K562 (cell line): ENCODE data around the gene ADARB2. TPM values are rescaled to one million over a fixed set of nuclear protein-coding genes. Genes with fewer than 3 reads are reported as not detected.
A peak's percentile ranks its signal among the peaks of the same experiment; 100 is the strongest.

Source experiments
- BRD4 ChIP-seq: fragments of 200-600 bp; sonication (generic); IDR thresholded peaks from 2 replicates; pipeline ENCODE4 v1.6.1; 2017; ENCODE audit warnings: inconsistent platforms
- E2F4 ChIP-seq: sonication (generic); formaldehyde crosslinking; IDR thresholded peaks from 2 replicates; pipeline ENCODE4 v1.8.0; 2022; ENCODE audit warnings: mild to moderate bottlenecking, low read depth, missing genetic modification reagents
- E2F6 ChIP-seq, 2 experiments: IDR thresholded peaks; 2 replicates each; pipeline ENCODE4 v1.6.1; 2011; ENCODE audit warnings: borderline replicate concordance in 1 of 2, control low read depth in 1 of 2, low read depth in 1 of 2, low read length in 1 of 2, mild to moderate bottlenecking in 1 of 2, mixed read lengths in 1 of 2, moderate library complexity in 1 of 2; ENCODE audit not compliant: insufficient read depth in 1 of 2, insufficient read length in 1 of 2, poor library complexity in 1 of 2, severe bottlenecking in 1 of 2; ENCODE audit errors: extremely low read depth in 1 of 2
- EP400 ChIP-seq: fragments of 450-650 bp; IDR thresholded peaks from 2 replicates; pipeline ENCODE4 v1.6.1; 2017; ENCODE audit warnings: antibody characterized with exemption, mild to moderate bottlenecking, moderate library complexity
- ETV5 ChIP-seq: sonication (generic); formaldehyde crosslinking; IDR thresholded peaks from 2 replicates; pipeline ENCODE4 v1.4.0; 2020; ENCODE audit warnings: low read depth, mild to moderate bottlenecking, missing genetic modification reagents
- KAT8 ChIP-seq: fragments of 450-650 bp; IDR thresholded peaks from 2 replicates; pipeline ENCODE4 v1.6.1; 2016; ENCODE audit warnings: low read depth, mild to moderate bottlenecking
- KHSRP ChIP-seq: fragments of 450-650 bp; IDR thresholded peaks from 2 replicates; pipeline ENCODE4 v1.6.1; 2017
- KLF16 ChIP-seq: IDR thresholded peaks from 2 replicates; pipeline ENCODE4 v1.6.1; 2016; ENCODE audit warnings: antibody characterized with exemption
- LCOR ChIP-seq: sonication (generic); formaldehyde crosslinking; IDR thresholded peaks from 2 replicates; pipeline ENCODE4 v1.8.0; 2022; ENCODE audit warnings: mild to moderate bottlenecking, missing genetic modification reagents
- MAZ ChIP-seq, 2 experiments: fragments of 450-650 bp in 1 of 2; sonication (generic) in 1 of 2; formaldehyde crosslinking; IDR thresholded peaks in 1 of 2; conservative IDR thresholded peaks in 1 of 2; 2 replicates each; pipeline versions ENCODE4 v1.4.0 to v1.5.0; 2020; ENCODE audit warnings: mild to moderate bottlenecking in 1 of 2, missing genetic modification reagents in 1 of 2
- NEUROD1 ChIP-seq: fragments of 150-350 bp; IDR thresholded peaks from 2 replicates; pipeline ENCODE4 v1.6.1; 2014; ENCODE audit warnings: borderline replicate concordance, low read length, low read depth; ENCODE audit not compliant: partially characterized antibody
- NR0B1 ChIP-seq: fragments of 450-650 bp; IDR thresholded peaks from one replicate; pipeline ENCODE4 v1.6.1; 2018; ENCODE audit warnings: mild to moderate bottlenecking, moderate library complexity; ENCODE audit not compliant: partially characterized antibody
- POU5F1 ChIP-seq: fragments of 150-350 bp; IDR thresholded peaks from 2 replicates; pipeline ENCODE4 v1.6.1; 2014; ENCODE audit warnings: borderline replicate concordance, low read length, low read depth, mild to moderate bottlenecking; ENCODE audit not compliant: partially characterized antibody
- SETDB1 ChIP-seq: IDR thresholded peaks from one replicate; pipeline ENCODE4 v1.6.1; 2012; ENCODE audit warnings: low read length, control low read depth, inconsistent platforms
- SIN3B ChIP-seq: fragments of 450-650 bp; IDR thresholded peaks from 2 replicates; pipeline ENCODE4 v1.6.1; 2017; ENCODE audit warnings: low read depth, mild to moderate bottlenecking, moderate library complexity
- SMAD2 ChIP-seq: fragments of 150-350 bp; IDR thresholded peaks from 2 replicates; pipeline ENCODE4 v1.6.1; 2014; ENCODE audit warnings: low read depth, mild to moderate bottlenecking, low read length
- TBP ChIP-seq: optimal IDR thresholded peaks from 2 replicates; pipeline ENCODE3; 2011; ENCODE audit warnings: low read depth, low read length, improper control_type of control experiment
- TCFL5 ChIP-seq: fragments of 250-450 bp; sonication (Bioruptor Pico); conservative IDR thresholded peaks from 2 replicates; pipeline ENCODE4 v1.6.1; 2021; ENCODE audit warnings: mild to moderate bottlenecking, moderate library complexity, matching md5 sums
- ZBTB49 ChIP-seq: sonication (generic); formaldehyde crosslinking; IDR thresholded peaks from 2 replicates; pipeline ENCODE4 v1.8.0; 2022; ENCODE audit warnings: missing genetic modification reagents, mild to moderate bottlenecking, borderline replicate concordance
- ZNF431 ChIP-seq: sonication (generic); formaldehyde crosslinking; IDR thresholded peaks from 2 replicates; pipeline ENCODE4 v1.8.0; 2022; ENCODE audit warnings: mild to moderate bottlenecking, missing genetic modification reagents
- ZNF589 ChIP-seq: fragments of 200-800 bp; sonication (Bioruptor generic); IDR thresholded peaks from 2 replicates; pipeline ENCODE4 v1.6.1; 2016; ENCODE audit warnings: low read depth, missing genetic modification characterization, missing compliant biosample characterization
- ZZZ3 ChIP-seq: fragments of 450-650 bp; IDR thresholded peaks from 2 replicates; pipeline ENCODE4 v1.6.1; 2016; ENCODE audit warnings: antibody characterized with exemption, mild to moderate bottlenecking, moderate library complexity
- polyA plus RNA-seq, 8 experiments: library from polyadenylated mRNA; depleted of rRNA in 4 of 8; stranded (reverse) in 5 of 8; unstranded in 3 of 8; fragments of >200 nt; fragmentation: Nextera tagmentation in 2 of 8; fragmentation: Illumina TruSeq in 1 of 8; extraction: Ambion mirVana in 2 of 8; extraction: Trizol in 1 of 8; gene quantifications; 2 replicates each; pipeline versions ENCODE4 v1.2.1 to v1.2.3, GENCODE V29; 2011 to 2014; ENCODE audit warnings: inconsistent platforms in 1 of 8, missing spikeins in 1 of 8
- total RNA-seq, 7 experiments: library from RNA; depleted of rRNA in 6 of 7; stranded (reverse); fragments of >200 nt in 6 of 7; fragmentation: Illumina TruSeq in 2 of 7; extraction: Trizol in 2 of 7; gene quantifications; 2 replicates each; pipeline versions ENCODE4 v1.2.1 to v1.2.3, GENCODE V29; 2011 to 2021; ENCODE audit warnings: low replicate concordance in 1 of 7

The ADARB2 gene
- total and polyA plus RNA-seq, 9 of the 15 experiments (the other 6 are each of a cell fraction or from before 2014, with no cell fraction given), result not detected

- no peak for TF ChIP-seq TCFL5
- no peak for TF ChIP-seq LCOR (CRISPR knock-in tag)
- no peak for TF ChIP-seq SETDB1
- no peak for TF ChIP-seq ZNF589 (CRISPR knock-in tag)
- no peak for TF ChIP-seq KAT8
- TF ChIP-seq ZNF431 (CRISPR knock-in tag), result no peak
- 0 out of 2 replicates have a peak, but pooled peaks have one; percentile 52 for TF ChIP-seq BRD4
- no peak for TF ChIP-seq POU5F1
- peak; percentile 63; the same call in 1 of the 2 replicates for TF ChIP-seq KHSRP
- TF ChIP-seq MAZ (CRISPR knock-in tag; conservative IDR thresholded peaks at IDR 0.05 in 1 of 2, IDR thresholded peaks at IDR 0.05 in 1 of 2), result no peak
- TF ChIP-seq EP400, result peak; percentile 90
- no peak for TF ChIP-seq SMAD2
- no peak for TF ChIP-seq ETV5 (CRISPR knock-in tag)
- peak; percentile 56; the same call in 1 of the 2 replicates for TF ChIP-seq SIN3B
- peak; percentile 53 for TF ChIP-seq NEUROD1
- no peak for TF ChIP-seq ZZZ3
- peak; percentile 39 for TF ChIP-seq TBP
- no peak for TF ChIP-seq NR0B1
- TF ChIP-seq ZBTB49 (CRISPR knock-in tag), result no peak
- peak; percentile 79 to 89 for TF ChIP-seq E2F6 (IDR thresholded peaks at IDR 0.05; ENCODE audit: borderline replicate concordance in 1 of 2, extremely low read depth in 1 of 2, insufficient read depth in 1 of 2, insufficient read length in 1 of 2, low read depth in 1 of 2, low read length in 1 of 2, poor library complexity in 1 of 2, severe bottlenecking in 1 of 2)
- no peak for TF ChIP-seq KLF16
- TF ChIP-seq E2F4 (CRISPR knock-in tag), result no peak
Observed at GRCh38 chr10:1159131-1160061, 577.9 kb downstream of the ADARB2 start (continued).
